ENCODE measurements around the gene TMC4. TPM values are rescaled to one million over a fixed set of nuclear protein-coding genes. Genes with fewer than 3 reads are reported as not detected.
A peak's percentile ranks its signal among the peaks of the same experiment; 100 is the strongest.

TMC4 gene
- polyA plus RNA-seq, 1 donor from 2014 or later = 0.15 TPM

DNA sequence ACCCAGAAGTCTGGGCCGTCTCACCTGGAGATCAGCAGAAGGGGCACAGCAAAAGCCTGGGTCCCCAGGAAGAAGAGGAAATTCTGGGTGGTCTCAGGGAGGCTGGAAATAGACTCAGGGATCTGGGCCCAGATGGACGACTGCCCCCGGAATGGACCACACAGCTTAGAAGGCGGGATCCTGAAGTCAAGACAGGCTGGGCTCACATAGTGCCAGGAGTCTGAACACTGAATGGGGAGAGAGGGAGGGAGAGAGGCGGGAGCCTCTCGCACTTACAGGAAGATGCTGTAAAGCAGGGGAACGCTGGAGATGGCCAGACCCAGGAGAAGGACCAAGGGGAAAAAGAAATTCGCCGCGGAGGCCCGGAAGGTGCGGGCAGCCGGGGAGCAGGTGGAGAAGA, 12.1 kb downstream of the TMC4 start:
- H4K20me1 ChIP-seq (ENCODE audit: insufficient read depth) = no peaks in the 10 kb centered on the region
- no peaks in the 10 kb centered on the region for H3F3A ChIP-seq (ENCODE audit: insufficient read depth, low read length, poor library complexity, severe bottlenecking)
- no peaks in the 10 kb centered on the region for H3K9me2 ChIP-seq (ENCODE audit: insufficient read depth, low read length)
- H3K27ac ChIP-seq (ENCODE audit: low read length) = peak overlapping the region; percentile 81
- H3K27me3 ChIP-seq (ENCODE audit: insufficient read depth, low read depth, low read length) = no peaks in the 10 kb centered on the region
- H3K9ac ChIP-seq (ENCODE audit: low read length) = peak overlapping the region; percentile 73
- no peaks in the 10 kb centered on the region for H3K36me3 ChIP-seq (ENCODE audit: insufficient read depth, low read length)
- no peak overlapping the region for H2AFZ ChIP-seq (ENCODE audit: low read depth, low read length)
- peak overlapping the region; percentile 85 for H3K4me2 ChIP-seq (ENCODE audit: low read length)
- peak overlapping the region; percentile 79 for H3K4me3 ChIP-seq (ENCODE audit: low read length)
- no peaks in the 10 kb centered on the region for H3K9me3 ChIP-seq (ENCODE audit: low read length)
- TF ChIP-seq TAF1 (IDR thresholded peaks at IDR 0.05; ENCODE audit: low read depth) (no peak), SMC3 (conservative IDR thresholded peaks at IDR 0.05; ENCODE audit: poor library complexity) (no peak), EP300 (conservative IDR thresholded peaks at IDR 0.05; ENCODE audit: poor library complexity, severe bottlenecking) (no peak), EZH2 (IDR thresholded peaks at IDR 0.05; ENCODE audit: borderline replicate concordance, insufficient read depth, low read length, poor library complexity, severe bottlenecking) (no peak), POLR2AphosphoS5 (IDR thresholded peaks at IDR 0.05) (no peak), MXI1 (conservative IDR thresholded peaks at IDR 0.05; ENCODE audit: poor library complexity, severe bottlenecking) (no peak), RAD21 (conservative IDR thresholded peaks at IDR 0.05) (no peak)
- TF ChIP-seq, protein P1, sequence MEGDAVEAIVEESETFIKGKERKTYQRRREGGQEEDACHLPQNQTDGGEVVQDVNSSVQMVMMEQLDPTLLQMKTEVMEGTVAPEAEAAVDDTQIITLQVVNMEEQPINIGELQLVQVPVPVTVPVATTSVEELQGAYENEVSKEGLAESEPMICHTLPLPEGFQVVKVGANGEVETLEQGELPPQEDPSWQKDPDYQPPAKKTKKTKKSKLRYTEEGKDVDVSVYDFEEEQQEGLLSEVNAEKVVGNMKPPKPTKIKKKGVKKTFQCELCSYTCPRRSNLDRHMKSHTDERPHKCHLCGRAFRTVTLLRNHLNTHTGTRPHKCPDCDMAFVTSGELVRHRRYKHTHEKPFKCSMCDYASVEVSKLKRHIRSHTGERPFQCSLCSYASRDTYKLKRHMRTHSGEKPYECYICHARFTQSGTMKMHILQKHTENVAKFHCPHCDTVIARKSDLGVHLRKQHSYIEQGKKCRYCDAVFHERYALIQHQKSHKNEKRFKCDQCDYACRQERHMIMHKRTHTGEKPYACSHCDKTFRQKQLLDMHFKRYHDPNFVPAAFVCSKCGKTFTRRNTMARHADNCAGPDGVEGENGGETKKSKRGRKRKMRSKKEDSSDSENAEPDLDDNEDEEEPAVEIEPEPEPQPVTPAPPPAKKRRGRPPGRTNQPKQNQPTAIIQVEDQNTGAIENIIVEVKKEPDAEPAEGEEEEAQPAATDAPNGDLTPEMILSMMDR (IDR thresholded peaks at IDR 0.05; ENCODE audit: poor library complexity, severe bottlenecking) = no peak
- TF ChIP-seq, protein P2, sequence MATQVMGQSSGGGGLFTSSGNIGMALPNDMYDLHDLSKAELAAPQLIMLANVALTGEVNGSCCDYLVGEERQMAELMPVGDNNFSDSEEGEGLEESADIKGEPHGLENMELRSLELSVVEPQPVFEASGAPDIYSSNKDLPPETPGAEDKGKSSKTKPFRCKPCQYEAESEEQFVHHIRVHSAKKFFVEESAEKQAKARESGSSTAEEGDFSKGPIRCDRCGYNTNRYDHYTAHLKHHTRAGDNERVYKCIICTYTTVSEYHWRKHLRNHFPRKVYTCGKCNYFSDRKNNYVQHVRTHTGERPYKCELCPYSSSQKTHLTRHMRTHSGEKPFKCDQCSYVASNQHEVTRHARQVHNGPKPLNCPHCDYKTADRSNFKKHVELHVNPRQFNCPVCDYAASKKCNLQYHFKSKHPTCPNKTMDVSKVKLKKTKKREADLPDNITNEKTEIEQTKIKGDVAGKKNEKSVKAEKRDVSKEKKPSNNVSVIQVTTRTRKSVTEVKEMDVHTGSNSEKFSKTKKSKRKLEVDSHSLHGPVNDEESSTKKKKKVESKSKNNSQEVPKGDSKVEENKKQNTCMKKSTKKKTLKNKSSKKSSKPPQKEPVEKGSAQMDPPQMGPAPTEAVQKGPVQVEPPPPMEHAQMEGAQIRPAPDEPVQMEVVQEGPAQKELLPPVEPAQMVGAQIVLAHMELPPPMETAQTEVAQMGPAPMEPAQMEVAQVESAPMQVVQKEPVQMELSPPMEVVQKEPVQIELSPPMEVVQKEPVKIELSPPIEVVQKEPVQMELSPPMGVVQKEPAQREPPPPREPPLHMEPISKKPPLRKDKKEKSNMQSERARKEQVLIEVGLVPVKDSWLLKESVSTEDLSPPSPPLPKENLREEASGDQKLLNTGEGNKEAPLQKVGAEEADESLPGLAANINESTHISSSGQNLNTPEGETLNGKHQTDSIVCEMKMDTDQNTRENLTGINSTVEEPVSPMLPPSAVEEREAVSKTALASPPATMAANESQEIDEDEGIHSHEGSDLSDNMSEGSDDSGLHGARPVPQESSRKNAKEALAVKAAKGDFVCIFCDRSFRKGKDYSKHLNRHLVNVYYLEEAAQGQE (IDR thresholded peaks at IDR 0.05; ENCODE audit: borderline replicate concordance) = no peak
- H3K79me2 ChIP-seq (replicated peaks; ENCODE audit: insufficient read depth, low read length) = peaks cover 9% of the 10 kb centered on the region

DNA sequence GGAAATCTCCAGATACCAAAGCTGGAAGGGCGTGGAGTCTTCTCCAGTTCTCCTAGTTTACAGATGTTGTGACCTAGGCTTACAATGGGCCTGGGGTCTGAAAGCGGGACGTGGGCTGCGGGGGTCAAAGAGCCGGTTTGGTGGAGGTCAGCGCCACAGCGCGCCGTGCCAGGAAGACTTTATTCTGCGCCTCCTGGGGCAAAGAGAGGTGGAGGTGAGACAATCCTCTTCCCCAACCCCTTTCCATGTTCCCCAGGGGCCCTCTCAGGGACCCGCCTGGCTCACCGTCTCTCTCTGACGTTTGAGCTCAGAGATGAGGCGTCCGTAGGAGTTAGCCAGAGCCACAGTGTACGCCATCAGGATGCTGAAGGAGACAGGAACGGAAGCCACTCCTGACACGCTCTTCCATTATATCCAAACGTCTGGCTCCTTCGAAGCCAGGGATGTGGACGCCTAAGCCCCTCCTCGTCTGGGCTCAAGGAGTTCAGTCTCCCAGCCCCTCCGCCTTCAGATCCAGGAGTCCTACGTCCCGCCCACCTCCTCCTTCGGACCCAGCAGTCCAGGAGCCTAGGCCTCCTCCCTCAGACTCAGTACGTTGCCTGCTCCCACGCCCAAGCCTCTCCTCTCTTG, 12.7 kb downstream of the TMC4 start:
- H2AFZ ChIP-seq (ENCODE audit: low read depth, low read length) = peak overlapping the region; percentile 81

More for the DNA sequence above, 12.7 kb downstream of the TMC4 start:
- Histone ChIP-seq H3F3A (ENCODE audit: insufficient read depth, low read length, poor library complexity, severe bottlenecking) (no peaks in the 10 kb centered on the region), H3K4me3 (ENCODE audit: low read length) (peak overlapping the region; percentile 79), H4K20me1 (ENCODE audit: insufficient read depth) (no peaks in the 10 kb centered on the region), H3K36me3 (ENCODE audit: insufficient read depth, low read length) (no peaks in the 10 kb centered on the region), H3K9me3 (ENCODE audit: low read length) (no peaks in the 10 kb centered on the region), H3K27me3 (ENCODE audit: insufficient read depth, low read depth, low read length) (no peaks in the 10 kb centered on the region), H3K79me2 (replicated peaks; ENCODE audit: insufficient read depth, low read length) (peaks cover 9% of the 10 kb centered on the region), H3K9ac (ENCODE audit: low read length) (peak overlapping the region; percentile 73), H3K4me2 (ENCODE audit: low read length) (peak overlapping the region; percentile 85), H3K9me2 (ENCODE audit: insufficient read depth, low read length) (no peaks in the 10 kb centered on the region), H3K27ac (ENCODE audit: low read length) (peak overlapping the region; percentile 81)
- peak; percentile 29 for TF ChIP-seq MXI1 (conservative IDR thresholded peaks at IDR 0.05; ENCODE audit: poor library complexity, severe bottlenecking)
- no peak for TF ChIP-seq TAF1 (IDR thresholded peaks at IDR 0.05; ENCODE audit: low read depth)
- peak; percentile 45 for TF ChIP-seq SMC3 (conservative IDR thresholded peaks at IDR 0.05; ENCODE audit: poor library complexity)
- TF ChIP-seq, protein P2 (IDR thresholded peaks at IDR 0.05; ENCODE audit: borderline replicate concordance) = no peak
- TF ChIP-seq, protein P1 (IDR thresholded peaks at IDR 0.05; ENCODE audit: poor library complexity, severe bottlenecking) = no peak
- TF ChIP-seq EP300 (conservative IDR thresholded peaks at IDR 0.05; ENCODE audit: poor library complexity, severe bottlenecking) = no peak
- peak; percentile 28 for TF ChIP-seq RAD21 (conservative IDR thresholded peaks at IDR 0.05)

All from neural cell (in vitro differentiated cells).